ENCODE measurements around the gene RAB29.

DNA sequence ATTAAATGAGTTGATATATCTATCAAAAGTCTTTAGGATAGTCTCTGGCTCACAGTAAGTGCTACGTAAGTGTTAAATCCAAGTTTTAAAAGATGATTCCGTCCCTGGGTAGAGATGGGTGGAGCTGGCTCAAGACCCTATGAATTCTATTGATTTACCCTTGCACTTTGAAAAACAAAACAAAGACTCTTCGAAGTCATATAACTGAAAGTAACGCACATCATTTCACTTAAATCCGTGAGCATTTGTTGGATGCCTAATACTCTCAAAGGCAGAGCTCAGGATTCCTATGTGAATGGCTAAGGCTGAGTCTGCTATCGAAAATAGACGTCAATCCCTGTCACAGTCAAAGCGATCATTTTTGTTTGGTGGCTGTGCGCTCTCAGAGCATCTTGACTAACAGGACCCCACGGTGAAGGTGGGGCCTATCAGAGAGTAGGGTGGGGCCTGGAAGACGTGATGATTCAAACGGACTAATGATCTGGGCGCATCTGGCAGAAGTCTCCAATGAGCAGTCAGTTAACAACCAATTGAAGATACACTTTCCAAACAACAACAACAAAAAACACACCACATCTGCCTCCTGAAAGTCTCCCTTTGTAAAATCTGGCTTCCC lies 24.1 kb downstream of the RAB29 start:
- TF ChIP-seq, protein P1, sequence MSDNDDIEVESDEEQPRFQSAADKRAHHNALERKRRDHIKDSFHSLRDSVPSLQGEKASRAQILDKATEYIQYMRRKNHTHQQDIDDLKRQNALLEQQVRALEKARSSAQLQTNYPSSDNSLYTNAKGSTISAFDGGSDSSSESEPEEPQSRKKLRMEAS (IDR thresholded peaks at IDR 0.05): no peak
- TF ChIP-seq YY1 (IDR thresholded peaks at IDR 0.05; ENCODE audit: low read depth) (no peak), EP300 (IDR thresholded peaks at IDR 0.05; ENCODE audit: borderline replicate concordance) (no peak), NFIC (IDR thresholded peaks at IDR 0.05) (no peak), RAD21 (IDR thresholded peaks at IDR 0.05; ENCODE audit: low read depth) (no peak), FOXM1 (IDR thresholded peaks at IDR 0.05; ENCODE audit: borderline replicate concordance, low read depth) (no peak), TAF1 (IDR thresholded peaks at IDR 0.05; ENCODE audit: low read depth) (no peak), ZBTB7A (IDR thresholded peaks at IDR 0.05; ENCODE audit: low read depth) (no peak), EGR1 (IDR thresholded peaks at IDR 0.05) (no peak), TCF12 (IDR thresholded peaks at IDR 0.05; ENCODE audit: low read depth) (no peak), CEBPB (IDR thresholded peaks at IDR 0.05) (no peak), CREB1 (IDR thresholded peaks at IDR 0.05; ENCODE audit: low read depth) (no peak)
- TF ChIP-seq, protein P2, sequence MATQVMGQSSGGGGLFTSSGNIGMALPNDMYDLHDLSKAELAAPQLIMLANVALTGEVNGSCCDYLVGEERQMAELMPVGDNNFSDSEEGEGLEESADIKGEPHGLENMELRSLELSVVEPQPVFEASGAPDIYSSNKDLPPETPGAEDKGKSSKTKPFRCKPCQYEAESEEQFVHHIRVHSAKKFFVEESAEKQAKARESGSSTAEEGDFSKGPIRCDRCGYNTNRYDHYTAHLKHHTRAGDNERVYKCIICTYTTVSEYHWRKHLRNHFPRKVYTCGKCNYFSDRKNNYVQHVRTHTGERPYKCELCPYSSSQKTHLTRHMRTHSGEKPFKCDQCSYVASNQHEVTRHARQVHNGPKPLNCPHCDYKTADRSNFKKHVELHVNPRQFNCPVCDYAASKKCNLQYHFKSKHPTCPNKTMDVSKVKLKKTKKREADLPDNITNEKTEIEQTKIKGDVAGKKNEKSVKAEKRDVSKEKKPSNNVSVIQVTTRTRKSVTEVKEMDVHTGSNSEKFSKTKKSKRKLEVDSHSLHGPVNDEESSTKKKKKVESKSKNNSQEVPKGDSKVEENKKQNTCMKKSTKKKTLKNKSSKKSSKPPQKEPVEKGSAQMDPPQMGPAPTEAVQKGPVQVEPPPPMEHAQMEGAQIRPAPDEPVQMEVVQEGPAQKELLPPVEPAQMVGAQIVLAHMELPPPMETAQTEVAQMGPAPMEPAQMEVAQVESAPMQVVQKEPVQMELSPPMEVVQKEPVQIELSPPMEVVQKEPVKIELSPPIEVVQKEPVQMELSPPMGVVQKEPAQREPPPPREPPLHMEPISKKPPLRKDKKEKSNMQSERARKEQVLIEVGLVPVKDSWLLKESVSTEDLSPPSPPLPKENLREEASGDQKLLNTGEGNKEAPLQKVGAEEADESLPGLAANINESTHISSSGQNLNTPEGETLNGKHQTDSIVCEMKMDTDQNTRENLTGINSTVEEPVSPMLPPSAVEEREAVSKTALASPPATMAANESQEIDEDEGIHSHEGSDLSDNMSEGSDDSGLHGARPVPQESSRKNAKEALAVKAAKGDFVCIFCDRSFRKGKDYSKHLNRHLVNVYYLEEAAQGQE (IDR thresholded peaks at IDR 0.05; ENCODE audit: low read depth): no peak
- TF ChIP-seq, protein P3, sequence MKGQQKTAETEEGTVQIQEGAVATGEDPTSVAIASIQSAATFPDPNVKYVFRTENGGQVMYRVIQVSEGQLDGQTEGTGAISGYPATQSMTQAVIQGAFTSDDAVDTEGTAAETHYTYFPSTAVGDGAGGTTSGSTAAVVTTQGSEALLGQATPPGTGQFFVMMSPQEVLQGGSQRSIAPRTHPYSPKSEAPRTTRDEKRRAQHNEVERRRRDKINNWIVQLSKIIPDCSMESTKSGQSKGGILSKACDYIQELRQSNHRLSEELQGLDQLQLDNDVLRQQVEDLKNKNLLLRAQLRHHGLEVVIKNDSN (IDR thresholded peaks at IDR 0.05): no peak

All from Ishikawa (cell line).